DND-41 (cell line): ENCODE data around the gene DNM3.

Source experiments
- CTCF ChIP-seq: IDR thresholded peaks from 2 replicates; pipeline ENCODE4 v1.5.1; 2012; ENCODE audit warnings: borderline replicate concordance, low read length, moderate library complexity, mild to moderate bottlenecking; ENCODE audit not compliant: poor library complexity, severe bottlenecking; ENCODE audit errors: extremely low read depth
- EZH2 ChIP-seq: IDR thresholded peaks from 3 replicates; pipeline ENCODE4 v1.6.1; 2012; ENCODE audit warnings: borderline replicate concordance, low read depth, mild to moderate bottlenecking, moderate library complexity, low read length, inconsistent platforms; ENCODE audit not compliant: severe bottlenecking

- TF ChIP-seq CTCF = no peak
- TF ChIP-seq EZH2 = no peak
Measured at GRCh38 chr1:172431204-172431603, 589.9 kb downstream of the DNM3 start.
